IPS-15b (cell line): ENCODE data around the gene DCLRE1B.

Experiments
- H3K27me3 ChIP-seq: one replicate; pipeline ENCODE4 v1.6.1; 2013; ENCODE audit warnings: low read length; ENCODE audit not compliant: control insufficient read depth, insufficient read depth
- H3K36me3 ChIP-seq: one replicate; pipeline ENCODE4 v1.6.1; 2013; ENCODE audit warnings: low read length; ENCODE audit not compliant: control insufficient read depth, insufficient read depth
- H3K4me1 ChIP-seq: one replicate; pipeline ENCODE4 v1.6.1; 2013; ENCODE audit warnings: mild to moderate bottlenecking, low read length; ENCODE audit not compliant: control insufficient read depth, insufficient read depth
- H3K4me3 ChIP-seq: one replicate; pipeline ENCODE4 v1.5.1; 2013; ENCODE audit warnings: low read depth, low read length
- H3K9ac ChIP-seq: one replicate; pipeline ENCODE4 v1.6.1; 2013; ENCODE audit warnings: low read depth, mild to moderate bottlenecking, low read length
- H3K9me3 ChIP-seq: one replicate; pipeline ENCODE4 v1.6.1; 2013; ENCODE audit warnings: mild to moderate bottlenecking, low read length; ENCODE audit not compliant: control insufficient read depth, insufficient read depth

DCLRE1B gene

GRCh38 chr1:113963281-113963906 is 58.3 kb downstream of the DCLRE1B start:
- Histone ChIP-seq H3K9ac (no peak overlapping the region), H3K36me3 (peaks cover 13% of the 10 kb centered on the region), H3K27me3 (no peaks in the 10 kb centered on the region)

More at GRCh38 chr1:113963281-113963906, 58.3 kb downstream of the DCLRE1B start:
- Histone ChIP-seq H3K4me1 (no peaks in the 10 kb centered on the region), H3K9me3 (no peaks in the 10 kb centered on the region), H3K4me3 (no peak overlapping the region)
